ENCODE data around the gene ELN.

The ELN gene

GRCh38 chr7:74026406-74026902, 1.5 kb upstream of the ELN start:
- DNase-seq, result no peak

DNA sequence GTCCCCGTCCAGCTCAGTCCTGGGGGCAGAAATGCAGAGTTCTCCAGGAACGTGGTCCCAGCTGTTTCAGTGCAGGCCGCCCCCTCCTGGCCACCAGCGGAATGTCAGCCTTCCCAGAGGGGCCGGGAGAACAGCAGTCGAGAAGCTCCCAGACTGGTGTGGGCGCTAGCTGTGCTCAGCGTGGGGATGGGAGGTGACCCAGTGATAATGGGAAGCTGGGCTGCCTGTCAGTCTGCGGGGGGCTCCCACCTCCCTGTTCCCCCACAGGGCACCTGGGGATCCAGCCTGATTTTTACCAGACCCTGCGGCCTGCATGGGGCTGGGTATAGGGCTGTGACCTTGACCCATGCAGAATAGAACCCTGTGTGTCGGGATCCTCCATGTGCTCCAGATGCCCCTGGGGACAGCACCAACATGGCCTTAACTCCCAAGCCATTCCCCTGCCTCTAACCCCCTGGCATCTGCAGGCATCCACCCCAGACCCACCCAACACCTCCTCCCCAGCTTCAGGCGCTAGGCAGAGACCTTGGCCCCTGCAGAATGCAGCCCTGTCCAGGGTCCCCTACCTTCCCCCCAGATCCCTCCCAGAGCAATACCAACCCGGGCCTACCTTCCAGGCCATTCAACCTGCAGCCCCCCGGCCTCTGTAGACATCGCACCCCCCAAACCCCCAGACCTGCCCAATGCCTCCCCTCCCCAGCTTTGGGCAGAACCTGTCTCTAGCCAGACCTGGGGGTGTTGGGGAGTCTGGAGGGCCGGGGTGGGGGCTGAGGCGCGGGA, 880 bp upstream of the ELN start:
- peak; percentile 64 for DNase-seq

GRCh38 chr7:74028321-74028838, 407 bp downstream of the ELN start:
- no peak for DNase-seq

DNA sequence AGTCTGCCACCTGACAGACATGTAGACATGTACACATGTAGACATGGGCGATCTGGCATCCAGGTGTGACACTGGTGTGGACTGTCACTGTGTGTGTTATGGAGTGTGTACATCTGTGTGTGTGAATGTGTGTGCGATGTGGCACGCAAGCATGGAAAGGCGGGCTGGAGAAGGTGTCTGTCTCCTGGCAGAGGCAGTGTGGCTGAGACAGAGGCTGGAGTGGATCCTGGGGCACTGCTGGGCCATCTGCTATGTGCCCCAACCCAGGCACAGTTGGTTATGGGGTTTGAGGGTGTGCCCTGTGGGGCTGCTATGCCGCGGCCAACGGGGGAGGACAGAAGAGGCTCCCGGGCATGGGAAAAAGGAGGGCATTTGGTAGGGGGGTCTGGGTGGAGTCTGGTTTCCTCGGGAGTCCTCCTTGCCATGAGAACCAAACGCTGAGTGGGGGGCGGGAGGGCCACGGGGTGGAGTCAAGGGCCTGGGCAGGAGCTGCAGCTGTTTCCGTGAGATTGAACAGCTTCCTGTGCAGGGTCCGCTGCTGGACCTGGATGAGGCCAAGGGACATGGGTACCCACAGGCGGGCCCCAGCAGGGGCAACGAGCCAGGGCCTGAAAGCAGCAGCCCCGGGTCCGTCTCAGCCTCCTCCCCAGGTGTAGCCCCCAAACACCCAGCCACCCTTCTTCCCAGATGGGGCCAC, 1.3 kb downstream of the ELN start:
- no peak for DNase-seq

DNA sequence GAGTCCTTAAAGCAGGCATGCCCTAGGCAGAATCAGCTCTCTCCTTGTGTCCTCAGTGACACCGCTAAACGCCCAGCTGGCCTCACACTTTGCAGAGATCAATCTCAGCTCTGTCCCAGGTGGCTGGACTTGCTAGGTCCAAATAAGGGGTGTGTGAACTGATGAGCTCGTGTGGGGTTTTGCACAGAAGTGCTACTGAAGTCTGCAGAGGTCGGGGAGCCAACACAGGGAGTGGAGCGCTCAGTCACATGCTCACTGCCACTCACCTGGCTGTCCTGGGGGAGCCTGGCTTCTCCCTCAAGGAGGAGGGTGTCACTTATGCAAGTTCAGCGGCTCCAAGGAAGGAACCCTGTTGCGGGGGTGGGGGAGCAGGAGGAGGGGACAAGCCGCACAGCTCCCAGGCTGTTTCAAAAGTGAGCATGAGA, 2.0 kb downstream of the ELN start:
- DNase-seq, result no peak

DNA sequence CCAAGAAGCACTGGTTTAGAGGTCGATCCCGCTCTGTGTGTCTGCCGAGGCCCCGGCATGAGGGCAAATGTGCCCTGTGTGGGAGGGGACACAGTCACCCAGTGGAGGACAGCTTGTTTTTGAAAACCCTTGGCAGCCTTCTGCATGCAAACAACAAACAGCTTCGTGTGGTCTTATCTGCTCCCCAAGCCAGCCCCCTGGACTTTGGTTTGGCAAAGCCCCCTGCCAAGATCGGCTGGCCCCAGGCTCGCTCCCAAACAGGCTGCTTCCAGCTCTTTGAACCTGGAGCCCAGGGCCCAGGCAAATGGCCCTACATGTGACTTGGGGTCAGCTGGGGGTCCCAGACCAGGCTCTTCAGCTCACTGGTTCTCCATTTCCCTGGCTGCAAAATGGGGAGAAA, 2.9 kb downstream of the ELN start:
- DNase-seq, result no peak

DNA sequence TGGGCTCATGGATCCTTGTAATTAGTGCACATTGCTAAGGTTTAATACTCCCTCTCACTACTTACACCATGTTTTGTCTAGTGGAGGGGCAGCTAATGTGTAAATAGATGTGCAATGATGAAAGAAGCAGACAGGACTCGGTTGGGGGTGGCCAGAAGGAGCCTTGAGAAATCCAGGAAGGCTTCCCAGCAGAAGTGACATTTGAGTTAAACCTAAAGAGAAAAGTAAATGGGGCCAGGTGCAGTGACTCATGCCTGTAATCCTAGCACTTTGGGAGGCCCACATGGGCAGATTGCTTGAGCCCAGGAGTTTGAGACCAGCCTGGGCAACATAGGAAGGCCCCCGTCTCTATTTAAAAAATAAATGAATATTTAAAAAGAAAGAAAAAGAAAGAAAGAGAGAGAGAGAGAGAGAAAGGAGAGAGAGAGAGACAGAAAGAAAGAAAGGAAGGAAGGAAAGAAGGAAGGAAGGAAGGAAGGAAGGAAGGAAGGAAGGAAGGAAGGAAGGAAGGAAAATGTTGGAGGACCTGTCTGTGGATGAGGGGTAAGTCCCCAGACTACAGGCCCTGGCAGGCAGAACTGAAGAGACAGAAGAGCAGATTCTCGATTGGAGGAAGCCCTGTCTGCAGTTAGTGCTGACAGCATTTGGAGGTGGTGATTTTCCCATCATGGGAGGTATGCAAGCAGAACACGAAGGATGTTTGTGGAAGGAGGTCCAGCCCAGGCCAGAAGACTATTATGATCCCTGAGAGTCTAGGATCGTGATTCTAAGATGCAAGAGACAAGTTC, 3.6 kb downstream of the ELN start:
- DNase-seq, result no peak

- DNase-seq, result no peak
These were observed 4.2 kb downstream of the ELN start for GRCh38 chr7:74032191-74032490.

GRCh38 chr7:74032624-74033371, 4.8 kb downstream of the ELN start:
- no peak for DNase-seq

- no peak for DNase-seq
These were observed 5.7 kb downstream of the ELN start for GRCh38 chr7:74033372-74034311.

DNA sequence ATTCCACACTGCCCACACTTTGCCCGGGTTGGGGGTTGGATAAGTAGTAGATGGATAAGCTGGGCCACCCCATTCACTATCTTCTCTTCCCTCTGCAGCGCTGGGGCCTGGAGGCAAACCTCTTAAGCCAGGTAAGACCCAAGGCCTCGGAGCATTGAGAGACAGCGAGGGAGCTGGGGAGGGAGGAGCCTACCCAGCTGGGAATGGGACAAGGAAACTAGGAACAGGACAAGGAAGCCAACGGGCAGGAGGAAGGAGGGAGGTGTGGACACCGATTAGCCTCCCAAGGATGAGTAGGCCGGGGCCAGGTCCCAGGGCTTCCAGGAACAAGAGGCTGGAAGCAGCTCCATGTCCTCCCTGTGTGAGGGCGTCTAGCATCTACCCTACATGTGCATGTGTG, 9.6 kb downstream of the ELN start:
- no peak for DNase-seq

GRCh38 chr7:74038194-74038961, 10.4 kb downstream of the ELN start:
- DNase-seq, result no peak

DNA sequence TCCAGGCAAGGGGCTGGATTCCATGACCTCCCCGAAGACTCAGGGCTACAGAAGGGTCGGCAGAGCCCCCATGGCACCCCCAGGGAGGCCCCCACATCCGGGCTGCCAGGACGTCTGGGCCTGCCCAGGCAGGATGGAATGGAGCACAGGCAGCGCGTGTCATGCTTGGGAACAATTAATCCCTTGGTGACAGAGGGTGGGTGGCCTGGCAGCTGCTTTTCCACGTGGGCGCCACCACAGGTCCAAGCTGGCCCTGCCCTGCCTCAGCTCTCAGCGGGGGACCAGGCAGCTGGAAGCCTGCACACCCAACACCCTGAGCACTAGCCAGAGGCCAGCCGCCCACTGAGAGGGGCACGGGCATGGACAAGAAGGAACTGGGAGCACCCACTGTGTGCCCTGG, 11.4 kb downstream of the ELN start:
- no peak for DNase-seq

DNA sequence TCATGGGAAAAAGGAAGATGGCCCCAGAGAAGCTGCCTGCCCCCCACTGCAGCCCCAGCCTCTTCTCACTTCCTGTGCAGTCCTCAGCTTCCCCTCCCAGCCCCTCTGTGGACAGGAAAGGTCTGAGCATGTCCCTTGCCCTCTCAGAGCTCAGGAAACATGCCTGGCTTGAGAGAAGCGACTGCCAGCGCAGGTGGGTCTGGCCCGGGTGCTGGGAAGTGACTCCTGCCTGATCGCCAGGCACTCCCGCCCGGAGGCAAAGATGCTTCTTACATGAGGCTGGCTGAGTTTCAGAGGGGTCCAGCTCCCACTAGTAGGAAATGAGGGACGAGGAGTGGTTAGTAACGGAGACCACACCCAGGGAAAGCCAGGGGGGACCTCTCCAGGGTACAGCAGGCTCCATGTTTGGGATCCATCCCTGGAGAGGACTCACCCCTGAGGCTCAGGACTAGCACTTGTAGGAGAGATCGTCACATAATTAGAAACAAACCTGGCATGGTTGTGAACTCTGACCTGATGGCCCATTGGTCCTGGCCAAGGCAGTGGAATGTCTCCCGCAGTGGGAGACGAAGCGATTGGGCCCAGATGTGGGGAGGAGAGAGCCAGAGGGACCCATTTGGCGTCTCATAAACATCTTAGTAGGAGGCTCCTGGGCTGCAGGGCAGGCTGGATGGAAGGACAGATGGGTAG, 12.3 kb downstream of the ELN start:
- DNase-seq, result no peak

DNA sequence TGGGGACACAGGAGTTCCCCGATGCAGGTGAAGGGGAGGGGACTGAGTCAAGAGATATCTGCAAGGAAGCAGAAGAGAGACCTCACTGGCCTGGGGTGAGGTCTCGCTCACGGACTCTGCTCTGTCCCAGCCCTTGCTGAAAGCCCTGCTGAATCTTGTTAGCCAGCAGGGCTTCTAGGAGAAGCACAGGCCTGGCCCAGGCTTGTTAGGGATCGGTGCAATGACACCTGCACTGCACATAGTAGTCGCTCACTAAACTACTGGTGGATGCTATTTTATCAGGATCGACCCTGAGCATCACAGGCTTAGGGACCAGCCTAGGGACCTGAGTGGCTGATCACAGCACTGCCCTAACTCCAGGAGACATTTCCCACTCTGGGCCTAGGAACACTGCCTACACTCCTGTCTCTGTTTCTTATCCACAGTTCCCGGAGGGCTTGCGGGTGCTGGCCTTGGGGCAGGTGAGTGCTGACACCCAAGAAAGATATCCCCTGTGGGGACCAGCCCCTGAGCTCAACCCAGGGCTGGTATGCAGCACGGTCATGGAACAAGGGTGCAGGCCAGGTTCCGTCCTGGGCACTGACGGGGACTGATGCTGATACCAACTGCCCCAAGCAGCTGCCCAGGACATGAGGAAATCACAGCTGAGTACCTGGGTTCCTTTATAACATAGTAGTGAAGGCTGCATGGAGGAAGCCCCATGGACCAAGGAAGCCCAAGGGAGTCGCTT, 13.0 kb downstream of the ELN start:
- DNase-seq, result no peak

GRCh38 chr7:74042746-74043522, 15.0 kb downstream of the ELN start:
- no peak for DNase-seq

GRCh38 chr7:74043523-74043951, 15.6 kb downstream of the ELN start:
- no peak for DNase-seq
